Upper lobe of left lung (tissue), 6 donors: Measurements from ENCODE around the gene MLC1. TPM values are rescaled to one million over a fixed set of nuclear protein-coding genes. Genes with fewer than 3 reads are reported as not detected.

Source experiments
- ATAC-seq, 2 donors: fragments of 200-7000 bp; cut with Tn5 transposase; one replicate each; pipeline ENCODE4 v1.9.1; 2022; ENCODE audit warnings: mild to moderate bottlenecking in 2 of 2, moderate library complexity in 2 of 2; ENCODE audit not compliant: low FRiP score in 2 of 2
- DNase-seq, 2 donors: peaks; one replicate each; pipeline ENCODE4 v3.0.0-alpha.2; 2019 to 2020
- H3K27ac ChIP-seq, 4 donors: fragments of 200-600 bp; sonication (generic); one replicate each; pipeline ENCODE4 v1.5.1; 2016 to 2019
- H3K27me3 ChIP-seq, 4 donors: fragments of 200-600 bp; sonication (generic); one replicate each; pipeline ENCODE4 v1.5.1; 2017 to 2019
- H3K36me3 ChIP-seq, 4 donors: fragments of 200-600 bp; sonication (generic); one replicate each; pipeline ENCODE4 v1.5.1; 2016 to 2019
- H3K4me1 ChIP-seq, 4 donors: fragments of 200-600 bp; sonication (generic); one replicate each; pipeline ENCODE4 v1.5.1; 2018 to 2019
- H3K4me3 ChIP-seq, 4 donors: fragments of 200-600 bp; sonication (generic); one replicate each; pipeline ENCODE4 v1.5.1; 2017 to 2019; ENCODE audit warnings: mild to moderate bottlenecking in 2 of 4, moderate library complexity in 1 of 4
- H3K9me3 ChIP-seq, 4 donors: fragments of 200-600 bp; sonication (generic); one replicate each; pipeline ENCODE4 v1.5.1; 2018 to 2019
- CTCF ChIP-seq, 6 experiments: fragments of 450-650 bp in 4 of 6; fragments of 200-600 bp in 2 of 6; sonication (generic) in 2 of 6; IDR thresholded peaks; one replicate each; pipeline ENCODE4 v1.5.1; 2016 to 2019; ENCODE audit warnings: antibody characterized with exemption in 6 of 6
- EP300 ChIP-seq, 4 donors: sonication (generic); formaldehyde crosslinking; IDR thresholded peaks; one replicate each; pipeline ENCODE4 v1.5.1; 2017; ENCODE audit warnings: antibody characterized with exemption in 4 of 4, control low read depth in 2 of 4
- POLR2A ChIP-seq, 4 donors: fragments of 450-650 bp; IDR thresholded peaks; one replicate each; pipeline ENCODE4 v1.5.1; 2016 to 2017; ENCODE audit warnings: antibody characterized with exemption in 4 of 4, mild to moderate bottlenecking in 2 of 4
- POLR2AphosphoS5 ChIP-seq, 2 donors: sonication (generic); formaldehyde crosslinking; IDR thresholded peaks; one replicate each; pipeline ENCODE4 v1.5.1; 2017; ENCODE audit warnings: antibody characterized with exemption in 2 of 2
- WGBS, 2 donors: methylation state at CpG; one replicate each; pipeline ENCODE4 v1.1.5; 2017 to 2018; 5-methylcytosine and 5-hydroxymethylcytosine counted together
- total RNA-seq, 6 donors: library from RNA; depleted of rRNA in 4 of 6; stranded (reverse); fragments of >200 nt in 4 of 6; gene quantifications; one replicate each; pipeline versions ENCODE4 v1.1.0 to v1.2.1, GENCODE V29; 2016 to 2021
- donor health status: DM: no; HTN: no; CAD: no; lungs with moderate emphysema.
- donor health status: DM: no; HTN: yes; CAD: no; lungs with severe emphysema.

Gene MLC1
- total RNA-seq, 6 donors from 2014 or later = 0.78 to 3.1 (median 1.2) TPM

DNA sequence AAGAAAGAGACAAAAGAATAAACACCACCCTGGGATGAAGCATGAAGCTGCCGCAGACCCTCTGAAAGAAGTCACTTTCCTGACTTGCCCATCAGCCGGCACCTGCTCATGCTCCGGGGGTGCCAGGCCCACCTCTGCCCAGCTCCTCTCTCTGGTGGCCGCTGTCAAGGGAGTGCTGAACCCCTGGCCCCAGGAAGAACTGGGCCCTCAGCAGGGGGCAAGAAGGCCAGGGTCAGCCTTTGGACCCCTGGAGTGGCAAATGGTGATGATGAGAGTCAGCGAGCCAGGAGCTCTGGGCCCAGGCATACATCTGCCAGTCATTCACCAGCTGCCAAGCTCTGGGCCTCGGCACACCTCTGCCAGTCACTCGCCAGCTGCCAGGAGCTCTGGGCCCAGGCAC is 44.5 kb downstream of the MLC1 start:
- Histone ChIP-seq H3K4me3 (no peak overlapping the region), H3K27me3 (no peaks in the 10 kb centered on the region), H3K9me3 (peaks cover 0 to 9% (median 0%) of the 10 kb centered on the region in 4 donors), H3K4me1 (no peaks in the 10 kb centered on the region), H3K27ac (no peak overlapping the region), H3K36me3 (no peaks in the 10 kb centered on the region)
- ATAC-seq = no peak
- WGBS, 2 donors = 85 to 90% methylated on average over 5 to 7 of the region's 7 CpGs
- TF ChIP-seq POLR2AphosphoS5 (IDR thresholded peaks at IDR 0.05) = no peak
- no peak for DNase-seq

DNA sequence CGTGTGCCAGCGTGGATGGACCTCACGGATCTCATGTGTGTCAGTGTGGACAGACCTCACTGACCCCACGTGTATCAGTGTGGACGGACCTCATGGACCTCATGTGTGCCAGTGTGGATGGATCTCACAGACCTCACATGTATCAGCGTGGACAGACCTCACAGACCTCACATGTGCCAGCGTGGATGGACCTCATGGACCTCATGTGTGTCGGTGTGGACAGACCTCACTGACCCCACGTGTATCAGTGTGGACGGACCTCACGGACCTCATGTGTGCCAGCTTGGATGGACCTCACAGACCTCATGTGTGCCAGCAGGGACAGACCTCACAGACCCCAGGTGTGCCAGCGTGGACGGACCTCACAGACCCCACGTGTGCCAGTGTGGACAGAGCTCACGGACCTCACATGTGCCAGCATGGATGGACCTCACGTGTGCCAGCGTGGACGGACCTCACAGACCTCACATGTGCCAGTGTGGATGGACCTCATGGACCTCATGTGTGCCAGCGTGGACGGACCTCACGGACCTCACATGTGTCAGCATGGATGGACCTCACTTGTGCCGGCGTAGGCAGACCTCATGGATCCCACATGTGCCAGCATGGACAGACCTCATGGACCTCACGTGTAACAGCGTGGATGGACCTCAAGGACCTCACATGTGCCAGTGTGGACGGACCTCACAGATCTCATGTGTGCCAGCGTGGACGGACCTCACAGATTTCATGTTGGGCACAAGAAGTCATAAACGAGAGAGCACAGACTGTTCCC is 45.4 kb downstream of the MLC1 start:
- Histone ChIP-seq H3K27me3 (no peaks in the 10 kb centered on the region), H3K36me3 (no peaks in the 10 kb centered on the region), H3K4me1 (no peaks in the 10 kb centered on the region), H3K4me3 (no peak overlapping the region), H3K9me3 (peaks cover 0 to 9% (median 0%) of the 10 kb centered on the region in 4 donors), H3K27ac (no peak overlapping the region)
- ATAC-seq (no peak), DNase-seq (no peak)
- TF ChIP-seq EP300 (IDR thresholded peaks at IDR 0.05) = no peak
- WGBS, 2 donors = 84 to 87% methylated on average over 15 to 29 of the region's 29 CpGs

DNA sequence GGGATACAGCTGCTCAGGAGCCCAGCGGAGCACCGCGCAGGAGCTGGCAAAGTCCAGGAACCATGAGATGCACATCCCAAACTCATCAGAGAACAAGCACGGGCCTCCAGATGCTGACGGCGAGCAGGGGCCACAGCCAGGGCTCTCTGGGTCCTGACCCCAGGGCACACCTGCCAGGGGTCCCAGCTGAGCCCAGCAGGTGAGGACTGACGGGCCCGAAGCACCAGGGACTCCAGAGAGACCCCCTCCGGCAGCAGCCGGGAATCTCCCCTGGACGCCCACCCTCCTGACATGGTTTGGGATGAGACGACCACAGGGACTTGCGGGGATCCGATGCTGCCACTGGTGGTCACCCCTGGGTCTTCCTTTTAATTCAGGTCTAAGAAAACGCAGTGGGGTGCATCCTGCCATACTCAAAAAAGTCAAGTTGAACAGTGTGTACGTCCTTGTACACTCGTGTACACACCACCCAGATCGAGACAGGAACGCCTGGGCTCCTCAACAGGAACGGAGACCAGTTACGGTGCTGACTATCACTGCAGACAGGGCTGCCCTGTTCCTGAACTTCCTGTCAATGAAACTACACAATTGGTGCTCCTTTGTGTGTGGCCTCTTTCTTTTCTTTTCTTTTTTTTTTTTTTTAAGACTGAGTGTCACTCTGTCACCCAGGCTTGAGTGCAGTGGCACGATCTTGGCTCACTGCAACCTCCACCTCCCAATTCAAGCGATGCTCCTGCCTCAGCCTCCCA is 49.1 kb downstream of the MLC1 start:
- Histone ChIP-seq H3K27me3 (no peaks in the 10 kb centered on the region), H3K9me3 (peaks cover 0 to 9% (median 0%) of the 10 kb centered on the region in 4 donors), H3K4me1 (no peaks in the 10 kb centered on the region), H3K4me3 (no peak overlapping the region), H3K36me3 (no peaks in the 10 kb centered on the region), H3K27ac (no peak overlapping the region)
- peak in 1 of 2 donors; percentile 70 for DNase-seq
- no peak for TF ChIP-seq POLR2A (IDR thresholded peaks at IDR 0.05)
- TF ChIP-seq POLR2AphosphoS5 (IDR thresholded peaks at IDR 0.05) = no peak
- TF ChIP-seq EP300 (IDR thresholded peaks at IDR 0.05) = no peak
- 63 to 77% methylated on average over 12 to 21 of the region's 23 CpGs for WGBS, 2 donors
- ATAC-seq = no peak

DNA sequence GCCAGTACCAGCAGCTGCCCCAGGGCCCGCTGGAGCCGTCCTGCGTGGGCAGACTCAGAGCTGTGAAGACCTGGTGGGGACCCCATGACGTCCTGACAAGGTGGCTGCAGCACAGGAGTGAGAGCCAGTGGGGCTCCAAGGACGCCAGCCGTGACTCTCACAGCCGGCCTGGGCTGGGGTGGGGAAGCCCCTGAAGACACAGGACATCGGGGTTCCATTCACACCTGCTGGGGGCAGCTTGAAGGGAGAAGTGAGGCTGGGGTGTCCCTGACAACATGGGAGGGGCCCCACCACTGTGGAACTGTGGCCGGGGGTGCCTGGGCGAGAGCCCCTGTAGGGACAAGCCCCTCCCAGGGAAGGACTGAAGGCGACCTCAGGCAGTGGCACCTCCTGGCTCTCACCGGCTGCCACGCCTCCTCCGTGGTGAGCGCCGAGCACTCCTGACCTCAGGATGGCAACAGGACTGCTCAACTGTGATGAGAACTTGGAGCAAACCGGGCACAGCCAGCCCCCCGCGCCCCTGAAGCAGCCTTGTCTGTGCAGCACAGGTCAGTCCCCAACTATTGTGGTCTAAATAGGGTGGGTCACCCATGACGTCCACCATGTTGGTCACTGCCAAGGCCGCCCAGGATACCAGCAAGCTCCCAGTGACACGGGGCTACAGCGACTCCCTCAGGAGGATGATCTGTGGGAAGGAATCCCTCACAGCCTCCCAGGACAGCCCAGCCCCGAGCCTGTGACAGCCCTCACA is 49.9 kb downstream of the MLC1 start:
- peaks cover 0 to 2% (median 2%) of the 10 kb centered on the region in 4 donors for H3K4me1 ChIP-seq
- TF ChIP-seq EP300 (IDR thresholded peaks at IDR 0.05) (no peak), POLR2AphosphoS5 (IDR thresholded peaks at IDR 0.05) (no peak), POLR2A (IDR thresholded peaks at IDR 0.05) (no peak), CTCF (IDR thresholded peaks at IDR 0.05) (no peak)
- H3K36me3 ChIP-seq = no peaks in the 10 kb centered on the region
- peaks cover 0 to 9% (median 0%) of the 10 kb centered on the region in 4 donors for H3K9me3 ChIP-seq
- no peak overlapping the region for H3K27ac ChIP-seq
- 71 to 75% methylated on average over 8 to 23 of the region's 24 CpGs for WGBS, 2 donors
- H3K27me3 ChIP-seq = no peaks in the 10 kb centered on the region
- peak in 1 of 2 donors; percentile 71 for DNase-seq
- no peak overlapping the region for H3K4me3 ChIP-seq
- no peak for ATAC-seq

GRCh38 chr22:50034126-50035081 is 50.8 kb downstream of the MLC1 start:
- no peaks in the 10 kb centered on the region for H3K27me3 ChIP-seq
- DNase-seq = peak in 1 of 2 donors; percentile 66
- no peak overlapping the region for H3K27ac ChIP-seq
- H3K4me1 ChIP-seq = peaks cover 5 to 10% (median 7%) of the 10 kb centered on the region in 4 donors
- no peak overlapping the region for H3K4me3 ChIP-seq
- peaks cover 0 to 9% (median 0%) of the 10 kb centered on the region in 4 donors for H3K9me3 ChIP-seq
- 74 to 77% methylated on average over 36 to 43 of the region's 43 CpGs for WGBS, 2 donors
- no peak for ATAC-seq
- no peak for TF ChIP-seq POLR2A (IDR thresholded peaks at IDR 0.05)
- no peak for TF ChIP-seq CTCF (IDR thresholded peaks at IDR 0.05)
- no peak for TF ChIP-seq POLR2AphosphoS5 (IDR thresholded peaks at IDR 0.05)
- no peak for TF ChIP-seq EP300 (IDR thresholded peaks at IDR 0.05)
- H3K36me3 ChIP-seq = no peaks in the 10 kb centered on the region
